Measurements from ENCODE around the gene C22orf39.

The C22orf39 gene

DNA sequence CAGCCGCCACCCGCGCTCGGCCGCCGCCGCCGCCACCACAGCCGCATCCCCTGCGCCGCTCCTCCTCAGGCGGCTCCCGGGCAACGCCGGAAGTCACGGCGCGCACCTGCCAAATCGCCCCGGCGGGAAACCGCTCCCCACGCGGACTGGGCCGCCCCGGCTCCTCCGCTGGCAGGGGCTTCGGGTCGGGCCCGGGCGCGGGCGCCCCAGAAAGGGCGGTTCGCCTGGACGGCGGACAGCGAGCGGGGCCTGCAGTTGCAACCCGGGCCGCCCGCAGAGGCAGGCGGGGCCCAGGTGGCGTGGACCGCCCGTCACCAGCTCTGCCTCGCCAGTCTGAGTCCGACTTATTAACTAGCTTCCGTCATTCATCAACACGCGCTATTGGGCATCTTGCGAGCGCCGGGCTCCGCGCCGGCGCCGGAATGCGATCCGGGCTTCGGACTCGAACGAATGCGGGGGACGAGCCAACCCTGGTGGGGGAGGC, 15.8 kb downstream of the C22orf39 start, which contains the start of gene HIRA:
Gene HIRA (minus strand): TSS at position 85 of the 484 bp plus-strand sequence. CDS start 257 bp downstream, outside the sequence.
- no peaks in the 10 kb centered on the region for H3K27me3 Mint-ChIP-seq
- H3K4me1 Mint-ChIP-seq, result peaks cover 68% of the 10 kb centered on the region
- peak within 1 kb of the TSS; percentile 96 for H3K4me3 Mint-ChIP-seq
- peak within 1 kb of the TSS; percentile 97 for H3K27ac Mint-ChIP-seq
- no peaks in the 10 kb centered on the region for H3K9me3 Mint-ChIP-seq
- peak; percentile 76 for ATAC-seq
- H3K36me3 Mint-ChIP-seq, result peaks cover 7% of the 10 kb centered on the region

DNA sequence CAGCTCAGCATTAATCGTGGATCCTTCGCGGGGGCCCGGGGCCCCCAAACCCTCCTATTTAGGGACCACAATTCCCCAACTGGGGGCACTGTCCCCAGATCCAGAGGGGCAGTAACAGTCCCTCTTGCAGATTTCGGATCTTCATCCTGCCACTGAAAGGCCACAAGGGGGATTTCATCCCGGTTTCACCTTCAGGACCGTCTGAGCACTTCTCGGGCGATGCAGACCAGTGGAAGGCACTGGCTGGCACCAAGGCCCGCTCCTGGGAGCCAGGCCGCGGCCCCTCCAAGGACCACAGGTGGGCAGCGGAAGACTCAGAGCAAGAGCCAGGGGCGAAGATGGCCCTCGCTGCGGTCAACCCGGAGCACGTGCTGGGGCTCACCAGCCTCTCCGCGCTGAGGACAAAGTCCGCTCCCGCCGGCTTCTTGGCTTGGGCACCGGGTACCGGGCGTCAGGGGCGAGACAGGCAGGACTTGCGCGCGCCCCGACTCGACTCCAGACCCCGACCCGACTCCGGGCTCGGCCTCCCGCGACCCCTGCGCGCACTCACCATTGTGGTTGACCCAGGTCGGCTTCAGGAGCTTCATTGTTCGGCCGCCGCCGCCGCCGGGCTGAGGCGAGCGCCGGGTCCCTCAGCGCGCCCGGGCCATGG, 16.5 kb downstream of the C22orf39 start:
- Mint-ChIP-seq H3K27me3 (no peaks in the 10 kb centered on the region), H3K9me3 (no peaks in the 10 kb centered on the region), H3K36me3 (peaks cover 14% of the 10 kb centered on the region), H3K27ac (peak overlapping the region; percentile 97), H3K4me1 (peaks cover 71% of the 10 kb centered on the region), H3K4me3 (peak overlapping the region; percentile 96)
- no peak for ATAC-seq

DNA sequence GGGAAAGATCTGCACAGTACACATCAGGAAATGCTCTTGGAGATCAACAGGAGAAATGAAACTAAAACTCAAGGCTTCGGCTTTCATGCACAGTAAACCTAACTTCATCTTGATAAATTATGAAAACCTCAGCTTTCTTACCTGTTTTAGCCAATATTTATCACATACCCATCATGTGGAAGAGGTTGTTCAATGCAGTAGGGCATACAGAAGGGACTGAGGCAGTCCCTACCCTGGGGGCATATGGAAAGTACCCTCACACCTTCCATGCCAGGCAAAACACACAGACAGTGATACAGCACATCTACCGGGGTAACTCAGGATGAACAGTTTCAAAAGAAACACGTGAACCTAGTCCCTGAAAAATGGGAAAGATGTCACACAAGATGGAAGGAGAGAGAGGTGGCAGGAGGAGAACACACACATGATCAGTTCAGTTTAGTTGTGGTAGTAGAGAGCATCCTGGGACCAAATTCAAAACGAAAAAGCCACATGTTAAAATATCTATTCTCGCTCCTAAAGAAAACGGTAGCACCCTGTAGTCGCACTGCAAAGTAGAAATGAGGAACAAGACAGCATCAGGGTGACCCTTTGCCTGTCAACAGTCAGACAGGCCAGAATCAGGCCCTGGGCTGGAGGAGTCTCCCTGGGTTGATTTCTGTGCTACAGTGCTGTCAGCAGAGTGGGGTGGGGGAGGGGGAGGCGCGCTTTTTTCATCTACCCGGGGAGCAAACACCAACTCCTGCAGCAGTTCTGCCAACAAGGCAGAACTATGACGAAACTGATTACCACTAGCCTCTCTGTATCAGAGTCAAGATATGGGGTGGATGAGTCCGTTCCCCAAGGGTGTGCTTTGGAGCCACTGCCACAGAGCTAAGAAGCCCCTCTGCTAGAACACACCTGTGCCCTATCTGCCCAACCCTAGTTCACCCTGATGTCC, 17.3 kb downstream of the C22orf39 start:
- Mint-ChIP-seq H3K36me3 (peaks cover 10% of the 10 kb centered on the region), H3K27me3 (no peaks in the 10 kb centered on the region), H3K9me3 (no peaks in the 10 kb centered on the region), H3K27ac (peak overlapping the region; percentile 97), H3K4me1 (peaks cover 69% of the 10 kb centered on the region), H3K4me3 (peak overlapping the region; percentile 96)
- ATAC-seq, result no peak

DNA sequence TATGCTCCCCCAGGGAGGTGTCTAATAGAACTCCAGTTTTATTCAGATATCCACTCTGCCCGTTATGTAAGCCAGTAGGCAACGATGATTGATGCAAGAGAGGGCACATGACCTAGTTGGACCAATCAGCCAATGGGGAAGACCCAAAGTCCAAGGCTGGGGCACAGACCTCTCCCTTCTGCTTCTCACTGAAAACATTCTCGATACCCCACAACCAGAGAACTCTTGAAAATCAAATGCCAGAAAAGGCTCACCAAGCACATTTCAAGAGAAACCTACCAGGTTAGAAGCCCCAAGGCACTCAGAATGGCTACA, 23.4 kb downstream of the C22orf39 start:
- ATAC-seq, result no peak
- H3K27me3 Mint-ChIP-seq, result no peaks in the 10 kb centered on the region
- no peak overlapping the region for H3K27ac Mint-ChIP-seq
- peaks cover 68% of the 10 kb centered on the region for H3K4me1 Mint-ChIP-seq
- H3K9me3 Mint-ChIP-seq, result no peaks in the 10 kb centered on the region
- no peak overlapping the region for H3K4me3 Mint-ChIP-seq
- H3K36me3 Mint-ChIP-seq, result peaks cover 9% of the 10 kb centered on the region

DNA sequence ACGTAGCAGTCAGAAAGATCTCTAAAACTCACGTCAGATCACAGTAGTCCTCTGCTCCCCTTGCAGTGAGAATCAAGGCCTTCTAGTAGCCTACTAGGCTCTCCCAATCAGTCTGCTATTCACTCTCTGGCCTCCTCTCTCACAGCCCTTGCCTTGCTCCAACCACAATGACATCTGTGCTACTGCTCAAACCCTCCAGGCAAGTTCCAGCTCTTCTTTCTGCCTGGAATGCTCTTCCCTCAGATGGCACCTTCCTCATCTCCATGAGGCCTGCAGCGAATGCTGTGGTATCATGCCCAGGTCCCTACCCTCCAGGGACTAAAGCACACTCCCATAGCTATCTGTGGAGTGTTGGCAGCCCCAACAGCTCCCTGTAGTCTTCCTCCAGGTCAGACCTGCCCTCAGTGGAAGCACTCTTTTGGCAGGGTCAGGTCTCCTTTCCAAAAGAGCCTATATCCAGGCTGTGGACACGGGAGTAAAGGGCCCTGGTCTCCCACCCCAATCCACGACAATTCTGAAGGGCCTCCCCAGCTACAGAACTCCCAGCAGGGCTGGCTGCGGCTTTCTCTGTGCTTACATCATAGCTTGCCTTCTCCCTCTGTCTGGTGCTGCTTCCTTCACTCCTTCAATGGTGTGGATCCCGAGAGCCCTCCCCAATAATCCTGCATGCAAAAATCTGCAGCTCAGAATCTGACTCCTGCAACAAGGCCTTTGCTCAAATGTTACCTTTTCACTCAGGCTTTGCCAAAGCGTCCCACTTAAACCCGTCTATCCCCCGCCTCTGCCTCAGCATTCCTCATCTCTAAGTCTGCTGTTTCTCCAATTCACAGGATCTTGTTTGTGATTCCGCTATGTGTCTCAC, 24.8 kb downstream of the C22orf39 start:
- H3K27me3 Mint-ChIP-seq, result no peaks in the 10 kb centered on the region
- H3K9me3 Mint-ChIP-seq, result peaks cover 3% of the 10 kb centered on the region
- H3K4me3 Mint-ChIP-seq, result no peak overlapping the region
- peaks cover 63% of the 10 kb centered on the region for H3K4me1 Mint-ChIP-seq
- H3K27ac Mint-ChIP-seq, result peak overlapping the region; percentile 14
- H3K36me3 Mint-ChIP-seq, result peaks cover 14% of the 10 kb centered on the region
- ATAC-seq, result no peak

DNA sequence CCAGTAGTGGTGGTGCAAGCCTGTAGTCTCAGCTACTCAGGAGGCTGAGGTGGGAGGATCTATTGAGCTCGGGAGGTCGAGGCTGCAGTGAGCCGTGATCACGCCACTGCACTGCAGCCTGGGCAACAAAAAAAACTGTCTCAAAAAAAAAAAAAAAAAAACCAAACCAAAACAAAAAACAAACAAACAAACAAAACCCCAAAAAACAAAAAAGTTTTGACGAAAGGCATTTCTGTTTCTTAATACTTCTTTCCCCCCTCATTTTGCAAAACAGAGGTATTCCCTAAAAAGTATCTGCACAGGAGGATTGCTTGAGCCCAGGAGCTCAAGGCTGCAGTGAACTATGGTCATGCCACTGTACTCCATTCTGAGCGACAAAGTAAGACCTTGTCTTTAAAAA, 27.2 kb downstream of the C22orf39 start:
- ATAC-seq, result no peak
- peaks cover 17% of the 10 kb centered on the region for H3K36me3 Mint-ChIP-seq
- peaks cover 3% of the 10 kb centered on the region for H3K9me3 Mint-ChIP-seq
- H3K27ac Mint-ChIP-seq, result peak overlapping the region; percentile 26
- peaks cover 53% of the 10 kb centered on the region for H3K4me1 Mint-ChIP-seq
- no peaks in the 10 kb centered on the region for H3K27me3 Mint-ChIP-seq
- H3K4me3 Mint-ChIP-seq, result no peak overlapping the region

DNA sequence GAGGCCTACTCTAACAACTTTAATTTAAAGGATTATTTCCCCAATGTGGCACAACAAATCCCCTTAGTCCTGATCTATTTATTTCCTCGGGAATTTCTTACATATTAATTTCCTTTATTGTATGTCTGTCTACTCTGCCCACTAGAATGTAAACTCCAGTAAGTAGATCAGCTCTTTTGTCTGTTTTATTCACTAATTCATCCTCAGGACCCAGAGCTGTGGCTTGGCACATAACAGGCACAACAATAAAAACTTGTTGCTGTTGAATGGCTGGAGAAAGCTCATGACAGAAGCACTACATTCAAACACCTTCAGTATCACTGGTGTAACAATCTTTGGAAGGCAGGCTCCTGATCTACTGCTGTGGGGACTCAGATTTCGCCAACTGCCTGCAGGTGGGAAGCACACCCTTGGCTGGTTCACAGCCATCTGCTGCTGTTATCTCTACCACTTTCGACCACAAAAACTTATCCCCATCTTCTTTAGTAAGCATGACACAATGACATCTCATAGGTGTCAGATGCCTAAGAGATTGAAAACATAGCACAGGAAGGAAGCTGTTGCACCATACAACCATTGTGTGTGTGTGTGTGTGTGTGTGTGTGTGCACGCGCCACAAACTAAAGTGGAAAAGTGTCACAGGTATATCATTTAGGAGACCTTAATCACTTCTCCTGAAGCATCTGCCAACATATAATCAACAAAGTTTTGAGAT, 27.9 kb downstream of the C22orf39 start:
- Mint-ChIP-seq H3K27me3 (no peaks in the 10 kb centered on the region), H3K9me3 (peaks cover 3% of the 10 kb centered on the region), H3K4me1 (peaks cover 53% of the 10 kb centered on the region), H3K27ac (peak overlapping the region; percentile 69), H3K4me3 (no peak overlapping the region), H3K36me3 (peaks cover 17% of the 10 kb centered on the region)
- ATAC-seq, result peak; percentile 77

DNA sequence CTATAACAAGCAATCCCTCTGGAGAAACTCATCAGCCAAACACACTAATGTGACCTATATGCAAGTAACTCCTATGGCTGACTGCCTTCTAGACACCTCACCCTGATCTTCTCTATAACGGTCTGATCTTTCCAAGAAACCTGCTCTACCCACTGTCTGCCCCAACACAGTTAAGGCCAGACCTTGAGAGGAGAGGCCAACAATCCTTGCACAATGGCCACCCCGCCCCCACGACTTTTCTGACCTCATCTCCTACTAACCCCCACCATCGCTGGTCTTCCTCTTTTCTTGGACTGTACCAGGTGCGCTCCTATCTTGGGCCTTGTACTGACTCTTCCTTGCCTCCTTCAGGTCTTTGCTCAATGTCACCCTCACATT, 28.4 kb downstream of the C22orf39 start:
- ATAC-seq, result peak; percentile 63
- Mint-ChIP-seq H3K36me3 (peaks cover 17% of the 10 kb centered on the region), H3K9me3 (peaks cover 3% of the 10 kb centered on the region), H3K27ac (peak overlapping the region; percentile 69), H3K27me3 (no peaks in the 10 kb centered on the region), H3K4me1 (peaks cover 55% of the 10 kb centered on the region), H3K4me3 (no peak overlapping the region)

DNA sequence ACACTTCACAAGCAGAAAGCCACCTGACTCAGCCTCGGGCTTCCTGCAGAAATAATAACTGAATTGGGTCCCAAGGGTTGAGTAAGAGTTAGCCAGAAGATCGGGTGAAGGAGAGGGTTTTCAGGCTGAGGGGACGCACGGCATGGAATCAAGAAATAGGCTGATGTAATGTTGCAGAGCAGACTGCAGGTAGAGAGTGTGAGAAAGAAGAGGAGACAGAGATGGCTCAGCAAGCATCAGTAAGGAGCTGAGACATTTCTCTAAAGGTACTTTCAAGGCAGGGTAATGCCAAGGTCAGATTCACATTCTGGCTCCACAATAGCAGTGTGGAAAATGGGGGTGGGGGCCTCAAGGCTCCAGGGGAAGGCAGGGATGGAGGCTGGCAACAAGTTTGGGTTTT, 34.6 kb downstream of the C22orf39 start:
- Mint-ChIP-seq H3K9me3 (peaks cover 2% of the 10 kb centered on the region), H3K4me3 (no peak overlapping the region), H3K36me3 (peaks cover 30% of the 10 kb centered on the region), H3K27ac (peak overlapping the region; percentile 55), H3K4me1 (peaks cover 20% of the 10 kb centered on the region), H3K27me3 (no peaks in the 10 kb centered on the region)
- no peak for ATAC-seq

DNA sequence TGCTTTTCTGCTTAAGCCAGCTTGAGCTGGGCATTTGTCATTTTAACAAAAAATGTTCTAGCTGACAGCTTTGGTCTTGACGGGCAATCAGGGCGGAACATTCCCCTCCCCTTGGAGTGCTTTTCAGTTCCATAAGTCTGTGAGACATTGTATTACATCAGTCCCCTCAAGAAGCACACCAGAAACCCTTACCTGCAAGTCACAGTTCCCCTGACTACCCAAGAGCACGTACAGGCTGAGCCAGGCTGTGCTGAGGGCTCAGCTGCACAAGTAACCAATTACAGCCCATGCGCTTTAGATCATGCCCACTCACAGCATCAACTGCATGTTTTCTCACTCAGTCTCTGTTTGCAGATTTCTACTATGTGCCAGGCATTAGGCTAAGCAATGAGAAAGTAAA, 35.0 kb downstream of the C22orf39 start:
- Mint-ChIP-seq H3K36me3 (peaks cover 31% of the 10 kb centered on the region), H3K27ac (peak overlapping the region; percentile 55), H3K4me3 (no peak overlapping the region), H3K4me1 (peaks cover 20% of the 10 kb centered on the region), H3K9me3 (no peaks in the 10 kb centered on the region), H3K27me3 (no peaks in the 10 kb centered on the region)
- ATAC-seq, result no peak

DNA sequence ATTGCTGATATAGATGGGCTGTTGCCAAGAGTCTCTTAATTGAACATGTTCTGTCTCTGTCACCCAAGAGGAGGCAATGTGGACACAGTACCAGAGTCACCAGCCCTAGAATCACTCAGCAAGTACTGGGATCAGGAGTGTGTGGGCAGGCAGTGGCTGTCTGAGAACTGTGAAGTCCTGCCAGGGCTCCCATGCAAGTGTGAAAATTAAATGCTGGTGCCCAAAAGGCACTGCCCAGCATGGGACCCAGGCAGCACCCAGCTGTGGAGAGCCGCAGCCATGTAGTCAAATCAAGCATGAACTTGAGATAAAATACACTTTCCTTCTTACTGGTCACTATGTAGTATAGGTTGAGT, 35.8 kb downstream of the C22orf39 start:
- H3K27ac Mint-ChIP-seq, result no peak overlapping the region
- peaks cover 20% of the 10 kb centered on the region for H3K4me1 Mint-ChIP-seq
- ATAC-seq, result no peak
- peaks cover 33% of the 10 kb centered on the region for H3K36me3 Mint-ChIP-seq
- no peaks in the 10 kb centered on the region for H3K27me3 Mint-ChIP-seq
- no peaks in the 10 kb centered on the region for H3K9me3 Mint-ChIP-seq
- H3K4me3 Mint-ChIP-seq, result no peak overlapping the region

DNA sequence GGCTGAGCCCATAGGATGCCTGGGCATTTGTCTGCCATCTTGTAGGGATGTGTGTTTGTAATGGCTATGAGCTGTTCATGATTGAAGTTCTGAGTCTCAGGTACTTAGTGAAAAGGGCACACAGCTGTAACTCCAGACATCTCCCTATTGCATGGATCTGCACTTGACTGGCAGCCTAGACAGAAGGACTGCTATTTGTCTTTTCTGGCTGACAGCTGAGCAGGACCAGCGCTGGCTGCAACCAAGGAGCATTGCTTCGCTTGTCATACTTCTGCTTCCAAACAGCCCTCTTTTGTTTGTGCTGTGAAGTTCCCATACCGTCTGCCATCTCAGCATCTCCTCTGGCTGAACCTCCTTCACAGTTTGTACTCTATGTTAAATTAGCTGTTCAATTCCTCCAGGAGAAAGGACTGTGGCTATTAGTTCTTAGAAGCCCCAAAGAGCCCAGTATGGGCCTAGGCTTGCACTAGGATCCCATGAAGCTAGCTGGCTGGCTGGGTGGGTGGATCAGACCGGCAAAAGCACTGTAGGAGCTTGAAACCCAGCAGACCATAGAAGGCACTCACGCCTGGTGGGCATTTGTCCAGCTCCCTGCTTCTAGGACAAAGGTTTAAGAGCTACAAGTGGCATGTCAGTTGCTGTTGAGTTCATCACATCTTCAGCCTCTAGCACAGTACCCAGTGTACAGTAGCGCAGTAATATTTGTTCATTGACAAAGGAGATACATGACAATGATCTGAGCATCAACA, 36.4 kb downstream of the C22orf39 start:
- Mint-ChIP-seq H3K27ac (no peak overlapping the region), H3K36me3 (peaks cover 37% of the 10 kb centered on the region), H3K27me3 (no peaks in the 10 kb centered on the region), H3K9me3 (no peaks in the 10 kb centered on the region), H3K4me1 (peaks cover 18% of the 10 kb centered on the region), H3K4me3 (no peak overlapping the region)
- no peak for ATAC-seq

DNA sequence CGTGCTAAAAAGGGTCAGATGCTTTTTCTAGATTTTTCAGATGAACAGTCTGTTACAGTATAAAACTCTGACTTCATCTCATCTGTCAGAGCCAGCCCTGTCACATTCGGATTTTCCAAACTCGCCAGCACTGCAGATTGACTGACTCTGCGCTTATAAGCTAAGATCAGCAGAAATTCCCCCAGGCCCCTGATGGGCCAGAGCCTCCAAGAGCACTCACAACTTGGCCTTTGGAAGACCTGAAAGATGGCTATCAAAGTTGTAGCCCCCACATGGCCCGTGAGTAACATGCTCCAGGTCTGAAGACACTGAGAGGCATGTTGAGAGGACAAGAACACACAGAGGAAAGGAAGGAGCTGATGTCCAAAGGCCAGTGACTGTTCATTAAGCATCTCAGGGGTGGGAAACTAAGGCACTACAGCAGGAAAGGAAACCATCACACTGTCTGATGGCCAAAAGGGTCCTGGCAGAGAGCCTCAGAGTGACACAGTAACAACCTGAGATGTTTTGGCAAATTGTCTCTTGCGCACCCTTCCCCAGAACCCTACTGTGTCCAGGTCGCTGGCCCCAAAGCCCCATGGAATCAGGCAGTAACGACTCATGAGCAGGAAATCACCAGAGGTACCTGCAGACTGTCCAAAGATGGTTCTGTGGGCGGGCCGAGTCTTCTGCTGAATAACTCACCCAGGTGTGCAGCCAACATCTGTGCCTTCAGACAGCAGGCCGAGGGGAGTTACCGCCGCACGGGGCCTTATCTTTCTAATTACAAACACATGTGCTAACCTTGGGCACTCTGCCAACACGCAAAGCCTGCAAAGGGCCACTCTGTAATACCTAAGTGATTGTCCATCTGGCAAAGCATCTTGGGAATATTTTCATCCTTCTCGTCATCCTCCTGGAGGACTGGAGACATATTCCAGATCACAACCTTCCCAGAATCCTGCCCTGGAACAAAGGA, 39.6 kb downstream of the C22orf39 start:
- no peak for ATAC-seq
- H3K4me1 Mint-ChIP-seq, result peaks cover 18% of the 10 kb centered on the region
- H3K27ac Mint-ChIP-seq, result no peak overlapping the region
- no peaks in the 10 kb centered on the region for H3K27me3 Mint-ChIP-seq
- no peak overlapping the region for H3K4me3 Mint-ChIP-seq
- no peaks in the 10 kb centered on the region for H3K9me3 Mint-ChIP-seq
- H3K36me3 Mint-ChIP-seq, result peaks cover 55% of the 10 kb centered on the region

All from stimulated activated memory B cell treated with anti-CD40 and anti-IgM and Interleukin-4, amounts not matched to agents 10 μg/mL and 1 μg/mL and 100 μg/mL, for 72 hours (primary cell).